Astrocyte (in vitro differentiated cells and primary cell): ENCODE data around the gene TPGS1.

Experiments
- CTCF ChIP-seq: IDR thresholded peaks from 2 replicates; pipeline ENCODE4 v1.5.1; 2011; ENCODE audit warnings: low read depth, mild to moderate bottlenecking, inconsistent platforms, low read length, moderate library complexity; ENCODE audit not compliant: insufficient read depth
- EZH2 ChIP-seq: IDR thresholded peaks from 2 replicates; pipeline ENCODE4 v1.6.1; 2012; ENCODE audit warnings: mild to moderate bottlenecking, low read length, inconsistent platforms; ENCODE audit not compliant: insufficient read depth

GRCh38 chr19:543910-544608 lies 36.8 kb downstream of the TPGS1 start, which contains the start of gene GZMM:
- no peak for TF ChIP-seq CTCF
- no peak for TF ChIP-seq EZH2
